ENCODE measurements around the gene IGFBP3. TPM values are rescaled to one million over a fixed set of nuclear protein-coding genes. Genes with fewer than 3 reads are reported as not detected.

The IGFBP3 gene
- total and polyA plus RNA-seq, 8 donors, result 33.8 to 82.3 (median 48.9) TPM

DNA sequence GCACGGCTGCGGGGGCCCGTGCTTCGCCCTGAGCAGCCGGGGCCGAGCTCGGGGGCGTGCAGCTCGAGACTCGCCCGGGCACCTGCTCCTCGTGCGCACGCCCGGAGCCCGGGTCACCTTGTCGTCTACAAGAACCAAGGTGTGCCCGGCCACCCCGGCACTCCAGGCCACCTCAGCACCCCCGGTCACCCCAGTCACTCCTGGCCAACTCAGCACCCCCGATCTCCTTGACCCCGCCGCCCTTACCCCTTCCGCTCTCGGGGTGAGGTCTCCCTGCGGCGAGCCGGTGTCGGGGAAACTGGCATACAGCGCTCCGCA, 268 bp upstream of the IGFBP3 start:
- Histone ChIP-seq H3K36me3 (no peaks in the 10 kb centered on the region), H3K27ac (no peak overlapping the region), H3K4me1 (peaks cover 12 to 32% of the 10 kb centered on the region in 2 donors), H3K9me3 (no peaks in the 10 kb centered on the region), H3K27me3 (peaks cover 32 to 84% of the 10 kb centered on the region in 2 donors), H3K4me3 (peak overlapping the region; percentile 26 to 29)
- TF ChIP-seq, protein P1, sequence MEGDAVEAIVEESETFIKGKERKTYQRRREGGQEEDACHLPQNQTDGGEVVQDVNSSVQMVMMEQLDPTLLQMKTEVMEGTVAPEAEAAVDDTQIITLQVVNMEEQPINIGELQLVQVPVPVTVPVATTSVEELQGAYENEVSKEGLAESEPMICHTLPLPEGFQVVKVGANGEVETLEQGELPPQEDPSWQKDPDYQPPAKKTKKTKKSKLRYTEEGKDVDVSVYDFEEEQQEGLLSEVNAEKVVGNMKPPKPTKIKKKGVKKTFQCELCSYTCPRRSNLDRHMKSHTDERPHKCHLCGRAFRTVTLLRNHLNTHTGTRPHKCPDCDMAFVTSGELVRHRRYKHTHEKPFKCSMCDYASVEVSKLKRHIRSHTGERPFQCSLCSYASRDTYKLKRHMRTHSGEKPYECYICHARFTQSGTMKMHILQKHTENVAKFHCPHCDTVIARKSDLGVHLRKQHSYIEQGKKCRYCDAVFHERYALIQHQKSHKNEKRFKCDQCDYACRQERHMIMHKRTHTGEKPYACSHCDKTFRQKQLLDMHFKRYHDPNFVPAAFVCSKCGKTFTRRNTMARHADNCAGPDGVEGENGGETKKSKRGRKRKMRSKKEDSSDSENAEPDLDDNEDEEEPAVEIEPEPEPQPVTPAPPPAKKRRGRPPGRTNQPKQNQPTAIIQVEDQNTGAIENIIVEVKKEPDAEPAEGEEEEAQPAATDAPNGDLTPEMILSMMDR (IDR thresholded peaks at IDR 0.05), result no peak
- DNase-seq (no peak), ATAC-seq (no peak)
- intact Hi-C loops (cut with DNase I), result loop anchor here in 1 of 2 donors (10.0 kb wide), 1 partner anchor 433 kb away; no protein-coding TSS in a partner anchor

DNA sequence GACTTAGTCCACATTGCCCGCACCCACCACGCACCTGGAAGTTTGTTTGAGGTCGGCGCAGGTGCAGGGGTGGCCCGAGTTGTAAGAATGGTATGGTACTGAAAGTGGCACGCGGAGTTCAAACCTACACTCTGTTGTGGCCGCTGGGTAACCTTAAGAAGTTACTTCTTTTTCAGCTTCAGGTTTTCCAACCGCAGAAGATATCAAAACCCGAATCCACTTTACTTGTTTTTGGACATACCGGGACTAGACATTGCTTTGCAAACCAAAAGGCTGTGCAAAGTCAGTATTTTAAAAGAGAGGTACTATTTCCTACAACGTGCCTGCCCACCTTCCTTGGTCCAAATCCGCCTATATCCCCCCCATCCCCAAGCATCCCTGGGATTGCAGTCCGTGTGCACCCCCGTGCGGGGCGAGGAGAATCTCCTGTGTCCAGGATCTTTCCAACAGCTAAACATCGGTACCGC, 1.0 kb downstream of the IGFBP3 start:
- TF ChIP-seq, protein P1 (IDR thresholded peaks at IDR 0.05), result no peak
- Histone ChIP-seq H3K4me1 (peaks cover 12 to 32% of the 10 kb centered on the region in 2 donors), H3K9me3 (no peaks in the 10 kb centered on the region), H3K27ac (no peak overlapping the region), H3K27me3 (peaks cover 32 to 91% of the 10 kb centered on the region in 2 donors), H3K36me3 (no peaks in the 10 kb centered on the region), H3K4me3 (peak overlapping the region; percentile 26 to 29)
- DNase-seq (no peak), ATAC-seq (no peak)
- intact Hi-C loops (cut with DNase I), result loop anchor here in 1 of 2 donors (10.0 kb wide), 3 partner anchors 435 to 1255 kb away; no protein-coding TSS in a partner anchor

DNA sequence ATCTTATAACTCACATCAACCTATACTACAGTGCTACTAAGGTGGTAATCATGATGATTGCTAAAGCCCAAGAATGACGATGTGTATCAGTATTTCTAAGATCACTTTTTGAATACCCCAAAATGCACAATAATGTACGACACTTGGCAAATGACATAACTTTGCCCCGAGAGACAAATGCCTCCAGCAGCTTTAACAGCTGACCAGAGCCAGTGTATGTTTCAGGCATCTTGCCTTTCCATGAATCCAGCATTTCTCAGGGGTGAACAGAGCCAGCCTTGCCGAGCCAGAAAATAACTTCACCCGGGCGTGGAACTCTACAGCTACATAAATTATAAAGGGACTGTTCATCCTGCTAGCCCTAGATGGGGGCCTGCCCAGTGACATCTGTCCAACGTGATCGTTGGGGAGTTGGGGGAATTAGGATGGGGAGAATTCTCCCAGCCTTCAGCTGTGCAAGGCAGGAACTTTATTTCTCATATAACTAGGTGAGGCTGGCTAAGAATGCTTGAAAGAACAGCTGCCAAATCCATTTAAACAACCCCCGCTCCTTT, 1.8 kb downstream of the IGFBP3 start:
- Histone ChIP-seq H3K9me3 (no peaks in the 10 kb centered on the region), H3K36me3 (no peaks in the 10 kb centered on the region), H3K27me3 (peaks cover 32 to 87% of the 10 kb centered on the region in 2 donors), H3K4me1 (peaks cover 12 to 32% of the 10 kb centered on the region in 2 donors), H3K27ac (no peak overlapping the region), H3K4me3 (no peak overlapping the region)
- no peak for DNase-seq
- intact Hi-C loops (cut with DNase I), result loop anchor here in 1 of 2 donors (10.0 kb wide), 2 partner anchors 1165 to 1255 kb away; no protein-coding TSS in a partner anchor
- TF ChIP-seq, protein P1 (IDR thresholded peaks at IDR 0.05), result no peak
- no peak for ATAC-seq

DNA sequence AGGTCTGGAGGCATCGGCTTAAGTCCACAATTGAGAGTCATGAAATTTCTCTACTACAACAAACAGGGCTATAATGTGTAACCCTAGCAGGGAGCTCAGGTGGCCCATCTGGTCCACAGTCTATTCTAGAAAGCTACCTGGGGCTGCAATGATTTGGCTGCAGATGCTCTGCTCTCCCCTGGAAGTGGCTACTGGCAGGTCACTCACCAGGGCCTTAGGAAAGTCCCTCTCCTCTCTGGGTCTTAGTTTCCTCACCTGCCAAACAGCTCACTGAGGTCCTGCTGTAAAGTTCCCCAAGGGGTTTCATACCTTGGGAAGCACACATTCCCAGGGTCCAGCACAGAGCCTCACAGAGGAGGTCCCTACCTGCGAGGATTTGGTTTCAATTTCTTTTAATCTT, 2.5 kb downstream of the IGFBP3 start:
- ATAC-seq (no peak), DNase-seq (no peak)
- Histone ChIP-seq H3K4me3 (no peak overlapping the region), H3K4me1 (peaks cover 12 to 31% of the 10 kb centered on the region in 2 donors), H3K9me3 (no peaks in the 10 kb centered on the region), H3K27me3 (peaks cover 32 to 79% of the 10 kb centered on the region in 2 donors), H3K36me3 (no peaks in the 10 kb centered on the region), H3K27ac (no peak overlapping the region)
- TF ChIP-seq, protein P1 (IDR thresholded peaks at IDR 0.05), result no peak
- intact Hi-C loops (cut with DNase I), result loop anchor here in 1 of 2 donors (10.0 kb wide), 2 partner anchors 1166 to 1256 kb away; no protein-coding TSS in a partner anchor

DNA sequence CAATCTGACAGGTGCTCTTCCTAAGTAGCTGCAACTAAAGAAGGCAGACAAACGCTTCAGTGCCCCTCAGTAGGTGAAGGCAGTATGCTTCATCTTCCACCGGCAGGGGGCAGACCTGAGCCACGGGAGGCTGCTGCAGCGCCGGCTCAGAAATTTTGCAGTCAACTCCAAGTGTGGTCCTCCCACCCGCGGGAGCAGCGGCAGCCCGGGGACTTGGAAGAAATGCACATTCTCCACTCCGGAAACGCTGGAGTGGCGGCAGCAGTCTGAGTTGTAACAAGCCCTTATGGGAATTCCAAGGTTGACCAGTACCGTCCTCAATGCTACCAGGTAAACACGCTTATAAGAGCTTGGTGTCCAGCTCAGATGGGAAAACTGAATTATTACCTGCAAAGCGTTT, 3.4 kb downstream of the IGFBP3 start:
- H3K4me1 ChIP-seq, result peaks cover 10 to 23% of the 10 kb centered on the region in 2 donors
- DNase-seq, result peak; percentile 66 to 89 (median 78)
- no peak overlapping the region for H3K4me3 ChIP-seq
- H3K36me3 ChIP-seq, result no peaks in the 10 kb centered on the region
- TF ChIP-seq, protein P1 (IDR thresholded peaks at IDR 0.05), result peak; percentile 91 to 96
- peak; percentile 63 for ATAC-seq
- no peaks in the 10 kb centered on the region for H3K9me3 ChIP-seq
- peaks cover 32 to 70% of the 10 kb centered on the region in 2 donors for H3K27me3 ChIP-seq
- intact Hi-C loops (cut with DNase I), result loop anchor here in 1 of 2 donors (10.0 kb wide), 2 partner anchors 1167 to 1257 kb away; no protein-coding TSS in a partner anchor
- H3K27ac ChIP-seq, result no peak overlapping the region

Measured in left lung (tissue), 10 donors.